H9 (cell line): ENCODE results near the gene DRGX. TPM values are rescaled to one million over a fixed set of nuclear protein-coding genes. Genes with fewer than 3 reads are reported as not detected.

ENCODE experiments used
- DNase-seq: peaks from one replicate; pipeline ENCODE4 v3.0.0-alpha.2; 2017
- H2AFZ ChIP-seq: one replicate; pipeline ENCODE4 v1.6.1; 2013; ENCODE audit warnings: mild to moderate bottlenecking, low read length, control low read depth, moderate library complexity
- H2AK5ac ChIP-seq: 2 replicates; pipeline ENCODE4 v1.6.1; 2013; ENCODE audit warnings: low read length, control low read depth, mixed read lengths; ENCODE audit not compliant: insufficient read length
- H2BK120ac ChIP-seq: one replicate; pipeline ENCODE4 v1.6.1; 2013; ENCODE audit warnings: low read depth, mild to moderate bottlenecking, low read length, control low read depth, inconsistent platforms; ENCODE audit not compliant: poor library complexity, severe bottlenecking
- H2BK12ac ChIP-seq: 2 replicates; pipeline ENCODE4 v1.6.1; 2013; ENCODE audit warnings: low read length, control low read depth, mixed read lengths, low read depth; ENCODE audit not compliant: insufficient read length
- H2BK15ac ChIP-seq: 2 replicates; pipeline ENCODE4 v1.6.1; 2013; ENCODE audit warnings: low read depth, low read length, control low read depth
- H2BK20ac ChIP-seq: one replicate; pipeline ENCODE4 v1.6.1; 2013; ENCODE audit warnings: low read depth, mild to moderate bottlenecking, low read length, control low read depth, inconsistent platforms; ENCODE audit not compliant: poor library complexity, severe bottlenecking
- H2BK5ac ChIP-seq: 2 replicates; pipeline ENCODE4 v1.6.1; 2013; ENCODE audit warnings: low read length, control low read depth, mixed read lengths; ENCODE audit not compliant: insufficient read length
- H3K14ac ChIP-seq: 2 replicates; pipeline ENCODE4 v1.6.1; 2013; ENCODE audit warnings: low read length, control low read depth; ENCODE audit not compliant: insufficient read depth
- H3K18ac ChIP-seq: 2 replicates; pipeline ENCODE4 v1.6.1; 2013; ENCODE audit warnings: low read depth, mild to moderate bottlenecking, mixed read lengths, low read length, control low read depth; ENCODE audit not compliant: insufficient read length
- H3K23ac ChIP-seq: 2 replicates; pipeline ENCODE4 v1.6.1; 2013; ENCODE audit warnings: low read length, control low read depth, mixed read lengths, low read depth; ENCODE audit not compliant: insufficient read length
- H3K23me2 ChIP-seq: 2 replicates; pipeline ENCODE4 v1.6.1; 2013; ENCODE audit warnings: low read depth, mild to moderate bottlenecking, mixed read lengths, low read length, control low read depth; ENCODE audit not compliant: insufficient read length, poor library complexity, severe bottlenecking
- H3K27ac ChIP-seq: 2 replicates; pipeline ENCODE4 v1.5.1; 2013; ENCODE audit warnings: low read length, control low read depth, mixed read lengths, low read depth; ENCODE audit not compliant: insufficient read length
- H3K27me3 ChIP-seq: 2 replicates; pipeline ENCODE4 v1.6.1; 2013; ENCODE audit warnings: low read length, control low read depth, inconsistent platforms; ENCODE audit not compliant: insufficient read depth
- H3K4ac ChIP-seq: 2 replicates; pipeline ENCODE4 v1.6.1; 2013; ENCODE audit warnings: low read depth, mild to moderate bottlenecking, control low read depth, inconsistent platforms, low read length, moderate library complexity
- H3K4me1 ChIP-seq: 2 replicates; pipeline ENCODE4 v1.6.1; 2013; ENCODE audit warnings: low read length, control low read depth, inconsistent platforms; ENCODE audit not compliant: insufficient read depth
- H3K4me2 ChIP-seq: 2 replicates; pipeline ENCODE4 v1.6.1; 2013; ENCODE audit warnings: low read length, control low read depth, mixed read lengths; ENCODE audit not compliant: insufficient read length, insufficient read depth
- H3K56ac ChIP-seq: 2 replicates; pipeline ENCODE4 v1.6.1; 2013; ENCODE audit warnings: low read depth, mild to moderate bottlenecking, mixed read lengths, low read length, control low read depth; ENCODE audit not compliant: insufficient read length
- H3K79me1 ChIP-seq: 2 replicates; pipeline ENCODE4 v1.6.1; 2013; ENCODE audit warnings: low read depth, mild to moderate bottlenecking, moderate library complexity, low read length, control low read depth, inconsistent platforms; ENCODE audit not compliant: insufficient read depth, poor library complexity, severe bottlenecking
- H3K79me2 ChIP-seq: 2 replicates; pipeline ENCODE4 v1.6.1; 2013; ENCODE audit warnings: low read length, control low read depth, inconsistent platforms; ENCODE audit not compliant: insufficient read depth
- H3K9ac ChIP-seq: 2 replicates; pipeline ENCODE4 v1.6.1; 2013; ENCODE audit warnings: low read length, control low read depth, mixed read lengths; ENCODE audit not compliant: insufficient read length; ENCODE audit errors: extremely low read depth
- H3K9me3 ChIP-seq: one replicate; pipeline ENCODE4 v1.6.1; 2013; ENCODE audit warnings: low read depth, low read length, inconsistent platforms; ENCODE audit not compliant: control insufficient read depth
- H3T11ph ChIP-seq: one replicate; pipeline ENCODE4 v1.6.1; 2013; ENCODE audit warnings: mild to moderate bottlenecking, low read length, control low read depth, inconsistent platforms
- H4K20me1 ChIP-seq: one replicate; pipeline ENCODE4 v1.6.1; 2013; ENCODE audit not compliant: control insufficient read depth, insufficient read length, insufficient read depth
- H4K5ac ChIP-seq: 2 replicates; pipeline ENCODE4 v1.6.1; 2013; ENCODE audit warnings: low read depth, mild to moderate bottlenecking, mixed read lengths, low read length, control low read depth; ENCODE audit not compliant: insufficient read length
- H4K8ac ChIP-seq: replicated peaks from 2 replicates; pipeline ENCODE4 v1.6.1; 2013; ENCODE audit warnings: low read length, control low read depth, mixed read lengths, low read depth; ENCODE audit not compliant: insufficient read length
- H4K91ac ChIP-seq: 2 replicates; pipeline ENCODE4 v1.6.1; 2013; ENCODE audit warnings: low read depth, mild to moderate bottlenecking, moderate library complexity, mixed read lengths, low read length, control low read depth; ENCODE audit not compliant: insufficient read length
- H3K27ac Mint-ChIP-seq, 3 experiments: 2 replicates in 2 of 3; 3 replicates in 1 of 3; pipeline ENCODE4 v1.8.0; 2020 to 2021; ENCODE audit warnings: mixed read lengths in 3 of 3, mild to moderate bottlenecking in 1 of 3, moderate library complexity in 1 of 3
- H3K27me3 Mint-ChIP-seq: 2 replicates; pipeline ENCODE4 v1.8.0; 2021; ENCODE audit warnings: low read depth, mild to moderate bottlenecking, moderate library complexity, mixed read lengths
- H3K36me3 Mint-ChIP-seq, 3 experiments: 2 replicates in 2 of 3; 3 replicates in 1 of 3; pipeline ENCODE4 v1.8.0; 2020 to 2021; ENCODE audit warnings: low read depth in 3 of 3, mixed read lengths in 3 of 3; ENCODE audit not compliant: insufficient read depth in 1 of 3
- H3K4me1 Mint-ChIP-seq, 2 experiments: 2 replicates each; pipeline ENCODE4 v1.8.0; 2020; ENCODE audit warnings: mixed read lengths in 2 of 2
- H3K4me3 Mint-ChIP-seq, 2 experiments: 2 replicates in 1 of 2; 3 replicates in 1 of 2; pipeline ENCODE4 v1.8.0; 2020 to 2021; ENCODE audit warnings: mild to moderate bottlenecking in 2 of 2, mixed read lengths in 2 of 2, moderate library complexity in 1 of 2
- H3K9me3 Mint-ChIP-seq, 2 experiments: 2 replicates in 1 of 2; 3 replicates in 1 of 2; pipeline ENCODE4 v1.8.0; 2020; ENCODE audit warnings: mild to moderate bottlenecking in 2 of 2, mixed read lengths in 2 of 2, moderate library complexity in 1 of 2
- WGBS: extraction: QIAGEN DNeasy Blood & Tissue Kit; methylation state at CpG from one replicate; pipeline ENCODE4 v1.1.7; 2013; ENCODE audit warnings: missing lambda C conversion rate, low lambda C conversion rate, mixed read lengths; ENCODE audit not compliant: insufficient read length; ENCODE audit errors: extremely low coverage; 5-methylcytosine and 5-hydroxymethylcytosine counted together
- total RNA-seq: library from RNA; stranded (reverse); gene quantifications from 2 replicates; pipeline ENCODE4 v1.2.1, GENCODE V29; 2021
- TF ChIP-seq, protein P1 (sequence below): fragments of 200-600 bp; sonication (generic); conservative IDR thresholded peaks from 3 replicates; pipeline ENCODE4 v1.8.0; 2021; ENCODE audit warnings: antibody characterized with exemption, mild to moderate bottlenecking

Gene DRGX
- total RNA-seq, 1 experiment from 2014 or later: not detected

DNA sequence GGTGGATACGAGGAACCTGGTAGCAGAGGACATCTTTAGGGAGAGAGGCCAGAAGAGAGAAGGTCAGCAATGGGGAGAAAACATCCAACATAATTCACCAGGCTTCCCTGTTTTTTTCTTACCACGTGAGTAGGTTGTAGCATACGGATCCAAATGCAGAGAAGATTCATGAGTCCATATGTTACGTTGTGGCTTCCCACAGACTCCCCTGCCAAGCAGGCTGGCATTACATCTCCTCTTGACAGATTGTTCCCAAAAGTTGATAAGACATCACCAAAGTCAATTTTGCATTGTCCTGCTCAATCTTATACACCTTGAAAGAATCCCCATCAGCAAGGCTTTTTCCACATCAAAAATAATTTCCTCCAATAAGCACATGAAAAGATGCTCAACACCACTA lies 39.7 kb downstream of the DRGX start:
- no peaks in the 10 kb centered on the region for H3K23me2 ChIP-seq
- peaks cover 0 to 2% of the 10 kb centered on the region in 2 experiments; a peak in 1 of 5 replicates for H3K9me3 Mint-ChIP-seq
- no peak overlapping the region for H4K8ac ChIP-seq
- TF ChIP-seq, protein P1, sequence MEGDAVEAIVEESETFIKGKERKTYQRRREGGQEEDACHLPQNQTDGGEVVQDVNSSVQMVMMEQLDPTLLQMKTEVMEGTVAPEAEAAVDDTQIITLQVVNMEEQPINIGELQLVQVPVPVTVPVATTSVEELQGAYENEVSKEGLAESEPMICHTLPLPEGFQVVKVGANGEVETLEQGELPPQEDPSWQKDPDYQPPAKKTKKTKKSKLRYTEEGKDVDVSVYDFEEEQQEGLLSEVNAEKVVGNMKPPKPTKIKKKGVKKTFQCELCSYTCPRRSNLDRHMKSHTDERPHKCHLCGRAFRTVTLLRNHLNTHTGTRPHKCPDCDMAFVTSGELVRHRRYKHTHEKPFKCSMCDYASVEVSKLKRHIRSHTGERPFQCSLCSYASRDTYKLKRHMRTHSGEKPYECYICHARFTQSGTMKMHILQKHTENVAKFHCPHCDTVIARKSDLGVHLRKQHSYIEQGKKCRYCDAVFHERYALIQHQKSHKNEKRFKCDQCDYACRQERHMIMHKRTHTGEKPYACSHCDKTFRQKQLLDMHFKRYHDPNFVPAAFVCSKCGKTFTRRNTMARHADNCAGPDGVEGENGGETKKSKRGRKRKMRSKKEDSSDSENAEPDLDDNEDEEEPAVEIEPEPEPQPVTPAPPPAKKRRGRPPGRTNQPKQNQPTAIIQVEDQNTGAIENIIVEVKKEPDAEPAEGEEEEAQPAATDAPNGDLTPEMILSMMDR: no peak
- H3K18ac ChIP-seq: no peak overlapping the region
- no peak overlapping the region for H2BK15ac ChIP-seq
- no peak overlapping the region for H3K27ac ChIP-seq
- no peak overlapping the region for H3K4ac ChIP-seq
- H3K79me1 ChIP-seq: no peaks in the 10 kb centered on the region
- no peak overlapping the region for H3K23ac ChIP-seq
- no peak overlapping the region for H2BK5ac ChIP-seq
- H2BK120ac ChIP-seq: no peak overlapping the region
- H2AFZ ChIP-seq: no peak overlapping the region
- H2BK12ac ChIP-seq: no peak overlapping the region
- no peak overlapping the region for H3K27ac Mint-ChIP-seq
- H4K5ac ChIP-seq: no peak overlapping the region
- no peak overlapping the region for H3K4me2 ChIP-seq
- WGBS: no CpG with 5 or more reads among the region's 4 CpGs
- no peaks in the 10 kb centered on the region for H4K20me1 ChIP-seq
- H4K91ac ChIP-seq: no peak overlapping the region
- H3K79me2 ChIP-seq: no peaks in the 10 kb centered on the region
- no peak overlapping the region for H3T11ph ChIP-seq
- no peak overlapping the region for H3K14ac ChIP-seq
- H3K27me3 ChIP-seq: no peaks in the 10 kb centered on the region
- no peaks in the 10 kb centered on the region for H3K9me3 ChIP-seq
- H2AK5ac ChIP-seq: no peak overlapping the region
- no peak overlapping the region for H3K56ac ChIP-seq
- no peaks in the 10 kb centered on the region for H3K27me3 Mint-ChIP-seq
- no peak overlapping the region for H3K9ac ChIP-seq
- peaks cover 5 to 6% of the 10 kb centered on the region in 2 experiments for H3K4me1 Mint-ChIP-seq
- no peak for DNase-seq
- H2BK20ac ChIP-seq: no peak overlapping the region
- H3K36me3 Mint-ChIP-seq: no peaks in the 10 kb centered on the region
- no peak overlapping the region; a peak in 1 of 5 replicates for H3K4me3 Mint-ChIP-seq
- peaks cover 4% of the 10 kb centered on the region for H3K4me1 ChIP-seq
